Measurements from ENCODE around the gene VPS37B.

Gene VPS37B

GRCh38 chr12:122847516-122847836 is 48.4 kb downstream of the VPS37B start:
- H3K4me1 ChIP-seq = peaks cover 0 to 52% (median 19%) of the 10 kb centered on the region in 4 donors
- H3K36me3 ChIP-seq = peaks cover 0 to 21% (median 0%) of the 10 kb centered on the region in 3 donors
- no peak for DNase-seq
- no peak overlapping the region for H3K27ac ChIP-seq
- intact Hi-C loops (cut with DNase I; ENCODE audit: low total_unique reads) = no loop called here
- TF ChIP-seq, protein P1, sequence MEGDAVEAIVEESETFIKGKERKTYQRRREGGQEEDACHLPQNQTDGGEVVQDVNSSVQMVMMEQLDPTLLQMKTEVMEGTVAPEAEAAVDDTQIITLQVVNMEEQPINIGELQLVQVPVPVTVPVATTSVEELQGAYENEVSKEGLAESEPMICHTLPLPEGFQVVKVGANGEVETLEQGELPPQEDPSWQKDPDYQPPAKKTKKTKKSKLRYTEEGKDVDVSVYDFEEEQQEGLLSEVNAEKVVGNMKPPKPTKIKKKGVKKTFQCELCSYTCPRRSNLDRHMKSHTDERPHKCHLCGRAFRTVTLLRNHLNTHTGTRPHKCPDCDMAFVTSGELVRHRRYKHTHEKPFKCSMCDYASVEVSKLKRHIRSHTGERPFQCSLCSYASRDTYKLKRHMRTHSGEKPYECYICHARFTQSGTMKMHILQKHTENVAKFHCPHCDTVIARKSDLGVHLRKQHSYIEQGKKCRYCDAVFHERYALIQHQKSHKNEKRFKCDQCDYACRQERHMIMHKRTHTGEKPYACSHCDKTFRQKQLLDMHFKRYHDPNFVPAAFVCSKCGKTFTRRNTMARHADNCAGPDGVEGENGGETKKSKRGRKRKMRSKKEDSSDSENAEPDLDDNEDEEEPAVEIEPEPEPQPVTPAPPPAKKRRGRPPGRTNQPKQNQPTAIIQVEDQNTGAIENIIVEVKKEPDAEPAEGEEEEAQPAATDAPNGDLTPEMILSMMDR (IDR thresholded peaks at IDR 0.05) = no peak
- H3K9me3 ChIP-seq = no peaks in the 10 kb centered on the region
- H3K4me3 ChIP-seq = no peak overlapping the region
- H3K27me3 ChIP-seq = no peaks in the 10 kb centered on the region

DNA sequence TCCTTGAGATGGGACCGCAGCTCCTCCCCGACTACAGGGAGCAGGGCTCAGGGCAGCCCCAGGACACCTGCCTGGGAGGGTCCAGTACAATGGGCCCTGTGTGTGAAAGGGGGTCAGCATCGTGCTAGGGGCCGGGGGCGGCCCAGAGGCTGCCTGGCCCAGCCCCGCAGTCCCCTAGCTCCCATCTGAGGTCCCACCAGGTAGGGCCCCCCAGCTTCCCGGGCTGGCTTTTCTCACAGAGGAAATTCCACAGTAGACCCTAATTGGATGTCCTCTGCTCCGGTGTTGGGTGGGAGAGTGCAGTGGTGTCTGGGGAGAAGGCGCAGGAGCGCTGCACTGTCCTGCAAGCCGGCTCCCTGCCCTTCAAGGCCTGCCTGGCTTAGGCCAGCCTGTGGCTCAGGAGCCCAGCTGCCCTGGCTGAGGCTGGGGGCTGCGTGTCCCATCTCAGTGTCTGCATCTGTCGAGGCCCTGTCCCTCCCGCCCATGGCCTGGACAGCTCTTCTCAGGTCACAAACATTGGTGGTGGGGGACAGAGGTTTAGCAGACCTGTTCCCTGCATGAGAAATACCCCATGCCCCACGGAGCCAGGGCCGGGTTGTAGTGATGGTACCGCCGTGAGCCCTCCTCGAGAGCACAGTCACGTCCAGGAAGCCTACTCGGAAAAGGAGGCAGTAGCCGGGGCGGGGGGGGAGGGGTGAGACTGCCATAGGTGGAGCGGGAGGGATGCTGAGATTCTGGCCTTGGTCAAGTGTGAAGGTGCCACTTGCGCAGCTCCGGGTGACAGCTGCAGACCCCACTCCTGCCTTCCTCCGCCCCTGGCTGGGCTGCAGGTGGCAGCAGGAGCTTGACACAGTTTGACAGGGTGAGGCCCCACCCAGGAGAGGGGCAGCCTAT is 49.1 kb downstream of the VPS37B start:
- H3K27ac ChIP-seq = no peak overlapping the region
- no peak for DNase-seq
- TF ChIP-seq, protein P1 (IDR thresholded peaks at IDR 0.05) = no peak
- H3K36me3 ChIP-seq = peaks cover 0 to 17% (median 0%) of the 10 kb centered on the region in 3 donors
- intact Hi-C loops (cut with DNase I; ENCODE audit: low total_unique reads) = no loop called here
- H3K4me3 ChIP-seq = no peak overlapping the region
- H3K4me1 ChIP-seq = peaks cover 0 to 52% (median 14%) of the 10 kb centered on the region in 4 donors
- no peaks in the 10 kb centered on the region for H3K27me3 ChIP-seq
- H3K9me3 ChIP-seq = no peaks in the 10 kb centered on the region

DNA sequence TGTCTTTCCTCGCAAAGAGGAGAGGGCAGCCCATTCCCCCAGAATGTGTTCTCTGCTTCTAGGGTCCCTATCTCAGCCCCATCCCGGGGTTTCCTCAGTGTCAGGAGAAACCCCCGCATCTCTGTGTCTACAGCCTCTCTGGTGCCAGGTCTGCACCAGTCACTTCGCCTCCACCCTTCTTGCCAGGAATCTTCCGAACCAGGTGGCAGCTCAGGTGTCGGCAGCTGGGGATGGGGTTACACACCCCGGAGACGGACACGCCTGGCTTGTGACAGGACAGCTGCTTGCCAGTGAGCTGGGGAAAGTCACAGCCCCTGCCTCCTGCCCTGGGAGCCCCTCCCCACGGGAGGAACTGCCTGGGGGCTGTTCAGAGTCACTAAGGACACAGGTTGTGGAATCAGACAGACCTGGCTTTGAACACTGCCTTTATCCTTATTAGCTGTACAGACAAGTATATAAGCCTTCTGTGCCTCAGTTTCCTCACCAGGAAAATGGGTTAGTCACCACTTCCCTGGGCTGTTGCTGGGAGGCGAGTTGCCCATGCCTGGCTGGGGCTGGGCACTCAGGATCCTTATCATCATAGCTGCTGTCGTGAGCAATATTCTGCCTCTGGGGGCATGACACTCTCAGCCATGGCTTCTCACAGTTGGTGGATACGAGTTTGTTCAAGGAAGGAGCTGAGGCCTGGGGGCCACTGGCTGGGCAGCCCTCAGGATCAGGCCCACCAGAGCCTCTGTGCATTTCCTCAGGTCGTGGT is 49.9 kb downstream of the VPS37B start:
- Histone ChIP-seq H3K27ac (no peak overlapping the region), H3K27me3 (no peaks in the 10 kb centered on the region), H3K4me3 (no peak overlapping the region), H3K4me1 (peaks cover 0 to 52% (median 12%) of the 10 kb centered on the region in 4 donors), H3K9me3 (no peaks in the 10 kb centered on the region), H3K36me3 (peaks cover 0 to 13% (median 0%) of the 10 kb centered on the region in 3 donors)
- intact Hi-C loops (cut with DNase I; ENCODE audit: low total_unique reads) = no loop called here
- DNase-seq = no peak
- TF ChIP-seq, protein P1 (IDR thresholded peaks at IDR 0.05) = no peak

GRCh38 chr12:122845041-122845864 is 50.7 kb downstream of the VPS37B start:
- Histone ChIP-seq H3K4me3 (no peak overlapping the region), H3K27ac (no peak overlapping the region), H3K36me3 (peaks cover 0 to 13% (median 0%) of the 10 kb centered on the region in 3 donors), H3K9me3 (no peaks in the 10 kb centered on the region), H3K27me3 (no peaks in the 10 kb centered on the region), H3K4me1 (peaks cover 0 to 56% (median 9%) of the 10 kb centered on the region in 4 donors)
- DNase-seq = no peak
- TF ChIP-seq, protein P1 (IDR thresholded peaks at IDR 0.05) = no peak
- intact Hi-C loops (cut with DNase I; ENCODE audit: low total_unique reads) = no loop called here

- H3K4me1 ChIP-seq = peaks cover 0 to 59% (median 6%) of the 10 kb centered on the region in 4 donors
- H3K9me3 ChIP-seq = no peaks in the 10 kb centered on the region
- H3K36me3 ChIP-seq = peaks cover 0 to 10% (median 0%) of the 10 kb centered on the region in 3 donors
- H3K27ac ChIP-seq = no peak overlapping the region
- intact Hi-C loops (cut with DNase I; ENCODE audit: low total_unique reads) = no loop called here
- TF ChIP-seq, protein P1 (IDR thresholded peaks at IDR 0.05) = no peak
- no peak for DNase-seq
- H3K4me3 ChIP-seq = no peak overlapping the region
- no peaks in the 10 kb centered on the region for H3K27me3 ChIP-seq
Measured at GRCh38 chr12:122844366-122844971, 51.5 kb downstream of the VPS37B start.
